HTERT RPE-1 (cell line): ENCODE data around the gene ANKRD55.
"Not testable (repeated sequence)": the region's sequence is repeated elsewhere in the genome, so short reads cannot be mapped to it uniquely, and the experiment has no call there.

Experiments used
- in situ Hi-C: fragments of 300-500 bp; cut with MboI; formaldehyde crosslinking; loops from 4 replicates; pipeline ENCODE4 v1.14.3; 2020; ENCODE audit warnings: low sequenced_read_pairs

ANKRD55 gene

DNA sequence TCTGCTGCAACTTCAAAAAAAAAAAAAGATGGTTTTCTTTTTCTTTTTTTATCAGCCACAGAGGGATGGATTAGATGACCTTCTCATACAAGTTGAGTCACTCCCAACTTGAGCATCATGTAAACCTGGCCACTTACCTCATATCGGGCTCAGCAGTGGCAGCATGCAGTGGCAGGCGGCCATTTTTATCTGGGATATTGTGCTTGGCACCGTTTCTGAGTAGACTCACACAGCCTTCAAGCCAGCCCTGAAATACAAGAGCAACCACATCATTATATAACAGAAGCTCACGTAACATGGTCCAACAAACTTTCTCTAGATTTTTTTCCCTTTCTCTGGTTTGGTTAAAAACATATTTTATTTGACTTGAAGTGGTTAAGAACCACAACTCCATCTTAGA is 62.6 kb downstream of the ANKRD55 start:
- in situ Hi-C loops: no loop called here

DNA sequence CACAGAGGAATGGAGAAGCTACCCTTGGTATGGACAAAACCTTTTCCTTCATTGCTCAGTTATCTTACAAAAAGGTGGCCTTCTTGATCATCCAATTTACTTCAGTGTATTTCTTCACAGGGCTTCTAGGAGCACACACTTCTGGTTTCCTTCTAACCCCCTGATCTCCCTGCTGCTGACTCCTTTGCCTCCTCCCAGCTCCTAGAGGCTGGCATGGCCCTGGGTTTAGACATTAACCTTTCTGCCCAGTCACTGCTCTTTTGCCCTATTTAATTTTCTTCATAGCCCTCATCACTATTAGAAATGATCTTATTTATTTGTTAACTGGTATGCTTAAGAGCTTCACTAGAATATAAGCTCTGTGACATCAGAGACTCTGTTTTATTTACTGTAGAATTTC is 63.2 kb downstream of the ANKRD55 start:
- in situ Hi-C loops: no loop called here

DNA sequence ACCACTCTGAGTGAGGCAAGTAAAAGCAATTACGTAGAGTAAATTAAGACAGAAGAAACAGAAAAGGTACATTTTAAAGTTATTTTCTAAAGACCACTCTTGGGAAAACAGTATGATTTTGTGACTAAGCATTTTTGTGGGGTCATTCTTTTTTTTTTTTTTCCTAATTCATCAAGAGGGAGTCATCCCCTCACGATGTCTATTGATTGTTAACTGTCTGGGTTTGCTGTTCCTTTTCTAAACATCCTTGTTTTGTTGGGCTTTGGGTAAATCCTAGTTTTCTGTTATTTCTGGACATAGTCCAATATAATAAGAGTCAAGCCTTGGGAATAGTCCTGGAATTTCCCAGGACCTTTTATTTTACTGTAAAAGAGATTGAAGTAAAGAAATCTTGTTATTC is 63.8 kb downstream of the ANKRD55 start:
- in situ Hi-C loops: no loop called here

DNA sequence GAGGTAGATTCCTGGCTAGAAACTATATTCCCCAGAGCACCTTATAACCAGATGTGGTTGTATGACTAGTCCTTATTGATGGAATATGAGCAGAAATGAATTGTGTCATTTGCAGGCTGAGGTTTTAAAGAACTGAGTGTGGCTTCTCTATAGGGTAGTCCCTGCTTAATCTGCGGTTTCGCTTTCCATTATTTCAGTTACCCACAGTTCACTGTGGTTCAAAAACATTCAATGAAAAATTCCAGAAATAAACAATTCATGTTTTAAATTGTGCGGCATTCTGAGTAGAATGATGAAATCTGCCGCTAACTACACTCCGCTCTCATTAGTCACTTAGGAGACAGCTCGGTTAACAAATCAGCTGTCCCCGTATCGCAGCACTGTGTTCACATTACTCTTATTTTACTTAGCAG is 65.1 kb downstream of the ANKRD55 start:
- in situ Hi-C loops: no loop called here

DNA sequence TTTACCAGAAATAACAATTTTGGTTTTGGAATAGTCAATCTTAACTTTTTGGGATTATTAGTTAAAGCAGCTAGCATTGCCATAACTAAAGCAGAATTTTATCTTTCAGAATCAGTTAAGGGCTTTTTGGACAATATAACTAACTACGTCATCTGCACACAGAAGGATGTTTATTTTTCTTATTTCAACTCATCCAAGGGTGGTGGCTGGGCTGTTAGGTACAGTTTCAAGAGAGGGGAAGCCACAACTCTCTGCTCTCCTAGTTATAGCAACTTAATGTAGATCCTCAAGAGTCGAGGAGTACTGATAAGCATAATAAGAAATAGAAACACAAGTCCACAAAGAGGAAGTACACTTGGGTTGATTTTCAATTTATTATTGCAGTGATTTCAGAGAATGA is 65.6 kb downstream of the ANKRD55 start:
- in situ Hi-C loops: no loop called here

DNA sequence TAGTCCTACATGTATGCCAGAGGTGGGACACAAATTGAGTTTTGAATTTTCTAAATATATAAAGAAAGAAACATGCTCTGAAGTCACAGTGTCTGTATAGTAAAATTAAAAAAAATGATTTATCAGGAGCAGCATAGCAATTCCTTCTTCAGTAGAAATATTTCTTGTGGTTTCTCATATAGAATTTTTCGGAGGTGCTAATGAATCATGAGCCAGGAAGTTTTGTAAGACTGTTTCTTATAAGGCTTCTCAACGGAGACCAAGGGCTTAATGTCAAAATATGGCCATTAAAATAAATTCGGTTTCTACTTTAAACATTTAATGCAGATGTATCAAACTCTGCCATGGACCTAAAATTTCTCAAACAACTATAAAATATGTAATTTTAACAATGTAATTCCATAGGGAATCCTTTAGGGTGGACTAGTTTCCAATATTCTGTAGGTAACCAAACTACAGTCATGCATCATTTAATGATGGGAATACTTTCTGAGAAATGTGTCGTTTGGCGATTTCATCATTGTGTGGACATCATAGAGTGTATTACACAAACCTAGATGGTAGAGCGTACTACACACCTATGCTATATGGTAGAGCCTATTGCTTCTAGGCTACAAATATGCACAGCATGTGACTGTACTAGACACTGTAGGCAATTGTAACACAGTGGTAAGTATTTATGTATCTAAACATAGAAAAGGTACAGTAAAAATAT is 66.3 kb downstream of the ANKRD55 start:
- in situ Hi-C loops: no loop called here

DNA sequence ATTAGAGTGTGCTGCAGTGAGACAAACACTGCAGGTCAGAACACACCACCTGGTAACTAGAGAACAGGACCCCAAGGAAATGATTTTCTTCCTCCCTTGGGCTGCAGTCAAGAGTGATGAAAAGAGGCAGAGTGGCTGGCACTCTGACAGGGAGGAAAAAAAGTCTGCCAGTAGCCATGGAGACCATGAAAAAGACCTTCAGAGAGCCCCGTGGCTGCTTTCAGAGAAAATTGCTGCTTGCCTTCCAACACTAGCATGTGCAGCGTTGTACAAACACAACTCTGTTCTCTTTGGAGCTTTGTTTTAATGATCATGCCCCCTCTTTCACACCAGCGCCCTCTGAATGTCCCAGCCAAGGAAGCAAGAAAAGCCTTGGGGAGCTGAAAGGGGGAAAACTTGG is 68.8 kb downstream of the ANKRD55 start:
- in situ Hi-C loops: no loop called here

DNA sequence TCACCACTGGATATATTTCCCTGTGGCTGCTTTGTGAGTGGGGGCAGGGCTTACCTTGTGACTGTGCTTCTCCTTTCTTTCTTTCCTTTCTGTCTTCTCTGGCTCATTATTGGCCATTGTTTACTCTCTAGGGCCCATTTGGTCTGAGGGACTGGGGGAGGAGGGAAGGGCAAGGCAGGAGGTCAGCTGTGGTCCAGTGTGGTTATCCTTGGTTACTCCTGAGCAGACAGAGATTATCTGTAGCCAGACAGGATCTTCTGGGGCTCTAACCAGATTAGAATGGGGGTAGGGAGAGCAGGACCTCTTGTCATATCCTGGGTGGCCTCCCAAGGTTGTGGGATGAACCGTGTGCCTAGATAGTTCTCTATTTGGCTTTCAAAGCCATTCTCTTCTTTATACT is 71.2 kb downstream of the ANKRD55 start:
- in situ Hi-C loops: no loop called here

DNA sequence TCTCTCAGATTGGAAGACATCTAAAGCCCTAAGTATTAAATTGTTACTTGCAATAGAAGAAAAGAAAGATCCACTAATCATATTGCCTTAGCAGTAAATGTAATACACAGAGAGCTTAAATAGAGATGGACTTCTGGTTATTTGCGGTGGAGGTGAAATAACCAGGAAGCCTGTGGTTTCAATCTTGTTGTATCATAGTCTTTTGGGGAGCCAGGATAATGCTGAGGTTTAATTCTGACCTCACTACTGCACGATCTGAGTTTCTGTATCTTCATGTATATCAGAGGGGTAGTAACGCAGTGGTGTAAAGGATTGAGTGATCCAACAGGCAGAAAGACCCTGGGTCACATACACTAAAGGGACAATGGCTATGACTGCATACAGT is 71.7 kb downstream of the ANKRD55 start:
- in situ Hi-C loops: no loop called here

DNA sequence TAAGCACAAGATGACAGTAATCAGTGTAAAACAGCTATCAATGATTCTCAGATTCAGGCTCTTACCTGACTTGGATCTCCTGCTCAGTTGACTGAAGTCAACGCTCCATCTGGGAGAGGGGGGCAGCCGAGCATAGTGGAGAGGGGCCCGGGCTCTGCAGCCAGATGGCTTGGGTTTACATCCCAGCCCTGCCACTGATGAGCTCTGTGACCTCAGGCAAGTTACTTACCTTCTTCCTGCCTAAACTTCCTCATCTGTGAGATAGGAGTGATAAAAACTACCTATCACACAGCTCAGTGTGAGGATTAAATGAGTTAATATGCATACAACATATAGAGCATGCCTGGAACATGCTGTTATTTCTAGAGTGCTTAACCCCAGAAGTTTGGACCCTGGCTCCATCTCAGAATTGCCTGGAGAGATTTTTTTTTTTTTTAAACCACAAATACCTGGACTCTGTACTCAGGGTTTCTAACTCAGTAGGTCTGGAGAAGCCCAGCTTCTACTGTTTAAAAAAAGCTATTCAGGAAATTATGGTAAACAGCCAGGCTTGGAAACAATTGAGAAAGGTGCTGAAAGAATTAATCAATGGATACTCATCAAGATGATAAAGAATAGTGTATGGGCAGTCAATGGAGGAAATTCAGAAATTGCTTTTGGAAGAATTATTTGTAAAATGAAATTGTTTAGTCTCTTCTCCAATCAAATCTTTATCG is 72.2 kb downstream of the ANKRD55 start:
- in situ Hi-C loops: no loop called here

DNA sequence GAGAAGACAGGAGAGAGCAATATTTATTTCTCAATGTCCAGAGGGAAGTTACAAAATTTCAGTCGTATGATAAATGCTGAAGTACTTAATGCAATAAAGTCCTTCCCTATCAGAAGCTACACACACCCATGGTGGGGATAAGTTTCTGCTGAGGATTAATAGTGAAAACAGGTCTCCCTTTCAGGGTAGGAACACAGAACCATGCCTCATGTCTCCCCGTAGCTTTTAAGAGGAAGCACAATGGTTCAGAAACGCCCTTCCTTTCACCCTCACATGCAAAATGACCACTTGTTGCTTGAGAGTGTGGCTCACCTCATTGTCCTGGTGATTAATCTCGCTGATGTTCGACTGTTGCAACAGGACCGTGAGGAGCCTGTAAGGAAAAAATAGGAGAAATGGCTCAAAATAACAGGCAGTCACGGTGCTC is 73.6 kb downstream of the ANKRD55 start:
- in situ Hi-C loops: no loop called here

DNA sequence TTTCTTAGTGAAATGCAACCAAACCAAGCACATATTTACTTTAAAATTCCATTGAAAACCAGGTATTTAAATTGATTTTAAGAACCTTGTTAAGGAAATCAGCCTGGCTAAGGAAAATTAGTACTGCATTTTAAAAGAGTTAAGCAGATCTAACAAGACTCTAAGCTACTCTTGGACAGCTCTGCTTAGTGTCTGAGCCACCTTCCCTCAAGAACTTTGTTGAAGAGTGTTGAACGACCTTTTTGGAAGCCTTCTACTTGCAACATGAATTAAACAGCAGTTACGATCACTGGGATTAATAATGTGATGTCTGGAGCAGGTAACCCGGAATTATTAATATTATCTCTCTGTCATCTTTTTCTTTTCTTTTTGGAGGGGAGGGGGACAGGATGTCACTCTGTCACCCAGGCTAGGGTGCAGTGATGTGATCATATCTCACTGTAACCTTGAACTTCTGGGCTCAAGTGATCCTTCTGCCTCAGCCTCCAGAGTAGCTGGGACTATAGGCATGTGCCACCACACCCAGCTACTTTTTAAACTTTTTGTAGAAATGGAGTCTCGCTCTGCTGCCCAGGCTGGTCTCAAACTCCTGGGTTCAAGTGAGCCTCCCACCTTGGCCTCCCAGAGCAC is 74.7 kb downstream of the ANKRD55 start:
- in situ Hi-C loops: no loop called here

DNA sequence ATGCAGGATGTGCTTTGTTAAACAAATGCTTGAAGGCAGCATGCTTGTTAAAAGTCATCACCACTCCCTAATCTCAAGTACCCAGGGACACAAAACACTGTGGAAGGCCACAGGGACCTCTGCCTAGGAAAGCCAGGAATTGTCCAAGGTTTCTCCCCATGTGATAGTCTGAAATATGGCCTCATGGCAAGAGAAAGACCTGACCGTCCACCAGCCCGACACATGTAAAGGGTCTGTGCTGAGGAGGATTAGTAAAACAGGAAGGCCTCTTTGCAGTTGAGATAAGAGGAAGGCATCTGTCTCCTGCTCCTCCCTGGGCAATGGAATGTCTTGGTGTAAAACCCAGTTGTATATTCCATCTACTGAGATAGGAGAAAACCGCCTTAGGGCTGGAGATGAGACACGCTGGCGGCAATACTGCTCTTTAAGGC is 75.9 kb downstream of the ANKRD55 start:
- in situ Hi-C loops: not testable (repeated sequence)

DNA sequence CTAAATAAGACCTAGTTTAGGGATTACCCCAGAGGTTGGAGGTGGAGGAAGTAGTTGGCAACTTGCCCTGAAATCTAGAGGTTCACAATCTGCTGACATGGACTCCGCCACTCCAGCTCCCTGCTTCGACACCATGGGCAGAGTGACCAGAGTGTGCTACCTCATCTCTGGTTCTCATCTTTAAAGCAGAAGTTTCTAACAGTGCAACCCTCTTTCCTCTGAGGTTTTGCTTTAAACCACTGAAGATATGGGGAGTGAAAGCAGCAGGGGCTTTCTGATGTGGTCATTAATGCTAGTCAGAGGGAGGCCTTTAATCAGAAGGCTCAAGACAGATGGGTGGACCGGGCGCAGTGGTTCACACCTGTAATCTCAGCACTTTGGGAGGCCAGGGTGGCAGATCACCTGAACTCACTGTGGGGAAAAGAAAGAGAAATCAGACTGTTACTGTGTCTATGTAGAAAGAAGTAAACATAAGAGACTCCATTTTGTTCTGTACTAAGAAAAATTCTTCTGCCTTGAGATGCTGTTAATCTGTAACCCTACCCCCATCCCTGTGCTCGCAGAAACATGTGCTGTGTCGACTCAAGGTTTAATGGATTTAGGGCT is 76.4 kb downstream of the ANKRD55 start:
- in situ Hi-C loops: not testable (repeated sequence)

DNA sequence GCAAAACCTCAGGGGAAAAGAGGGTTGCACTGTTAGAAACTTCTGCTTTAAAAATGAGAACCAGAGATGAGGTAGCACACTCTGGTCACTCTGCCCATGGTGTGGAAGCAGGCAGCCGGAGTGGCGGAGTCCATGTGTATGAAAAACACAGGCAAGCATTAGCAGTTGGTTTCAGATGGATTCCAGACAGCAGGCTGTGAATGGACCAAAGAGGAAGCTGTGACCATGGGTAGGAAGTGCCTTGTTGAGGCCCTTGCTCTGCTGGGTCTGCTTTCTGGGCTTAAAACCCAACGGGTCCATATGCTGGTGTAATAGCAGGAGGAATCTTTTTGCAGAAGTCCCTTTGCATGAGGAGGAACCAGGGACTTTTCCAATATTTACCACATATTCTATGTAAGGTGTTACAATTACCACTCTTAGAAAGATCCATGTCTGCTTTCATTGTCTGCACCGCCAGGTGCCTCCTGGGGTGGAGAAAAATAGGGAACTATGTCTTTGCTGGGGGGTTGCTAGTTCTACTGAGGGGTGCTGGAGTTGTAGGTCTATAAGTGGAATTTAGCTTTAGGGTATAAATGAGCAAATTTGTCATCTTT is 77.0 kb downstream of the ANKRD55 start:
- in situ Hi-C loops: no loop called here

DNA sequence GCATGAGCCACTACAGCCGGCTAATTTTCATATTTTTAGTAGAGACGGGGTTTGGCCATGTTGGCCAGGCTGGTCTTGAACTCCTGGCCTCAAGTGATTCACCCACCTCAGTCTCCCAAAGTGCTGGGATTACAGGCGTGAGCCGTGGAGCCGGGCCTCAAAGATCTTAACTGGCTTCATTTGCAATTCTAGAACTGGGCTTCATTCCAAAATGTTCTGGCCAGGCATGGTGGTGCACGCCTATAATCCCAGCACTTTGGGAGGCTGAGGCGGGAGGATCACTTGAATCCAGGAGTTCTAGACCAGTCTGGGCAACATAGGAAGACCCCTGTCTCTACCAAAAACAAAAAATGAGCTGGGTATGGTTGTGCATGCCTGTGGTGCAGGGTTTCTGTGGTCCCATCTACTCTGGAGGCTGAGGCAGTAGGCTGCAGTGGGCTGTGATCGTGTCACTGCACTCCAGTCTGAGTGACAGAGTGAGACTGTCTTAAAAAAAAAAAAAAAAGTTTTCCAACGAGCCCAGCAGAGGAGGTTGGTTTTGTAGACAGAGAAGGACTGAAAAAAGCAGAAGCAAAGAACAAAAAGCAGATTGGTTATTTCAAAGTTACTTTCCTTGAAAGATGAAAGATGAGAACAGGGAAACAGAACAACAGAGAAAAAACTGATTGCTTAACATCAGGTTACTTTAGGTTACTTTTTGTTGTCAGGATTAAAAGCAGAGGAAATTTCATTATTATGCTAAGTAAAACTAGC is 78.2 kb downstream of the ANKRD55 start:
- in situ Hi-C loops: no loop called here

DNA sequence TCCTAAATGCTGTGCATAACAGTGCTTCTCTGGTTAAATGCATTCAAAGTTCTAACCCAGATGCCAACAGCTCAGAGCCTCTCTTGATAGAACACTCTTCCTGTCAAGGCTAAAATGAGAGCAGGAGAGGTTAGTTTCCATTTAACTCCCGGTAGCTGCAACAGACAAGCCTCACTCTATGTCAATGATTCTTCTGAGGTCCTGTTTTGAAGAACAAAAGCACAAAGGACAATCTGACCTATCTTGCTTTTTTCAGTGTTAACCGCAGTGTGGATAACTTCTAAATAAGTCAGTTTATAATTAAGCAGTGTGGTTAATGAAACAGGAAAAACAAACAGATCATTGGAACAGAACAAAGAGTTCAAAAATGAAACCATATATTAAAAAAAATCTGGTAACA is 80.7 kb downstream of the ANKRD55 start:
- in situ Hi-C loops: no loop called here

DNA sequence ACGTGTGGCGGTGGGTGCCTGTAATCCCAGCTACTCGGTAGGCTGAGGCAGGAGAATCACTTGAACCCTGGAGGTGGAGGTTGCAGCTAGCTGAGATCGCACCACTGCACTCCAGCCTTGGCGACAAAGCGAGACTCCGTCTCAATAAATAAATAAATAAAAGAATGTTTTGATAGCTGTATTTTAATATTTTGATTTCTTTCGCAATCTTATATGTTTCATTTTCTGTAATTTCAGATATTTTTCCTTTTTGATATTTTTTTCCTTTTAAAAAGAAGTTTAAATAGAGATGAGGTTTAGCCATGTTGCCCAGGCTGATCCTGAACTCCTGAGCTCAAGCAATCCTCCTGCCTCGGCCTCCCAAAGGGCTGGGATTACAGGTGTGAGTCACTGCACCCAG is 82.4 kb downstream of the ANKRD55 start:
- in situ Hi-C loops: not testable (repeated sequence)

DNA sequence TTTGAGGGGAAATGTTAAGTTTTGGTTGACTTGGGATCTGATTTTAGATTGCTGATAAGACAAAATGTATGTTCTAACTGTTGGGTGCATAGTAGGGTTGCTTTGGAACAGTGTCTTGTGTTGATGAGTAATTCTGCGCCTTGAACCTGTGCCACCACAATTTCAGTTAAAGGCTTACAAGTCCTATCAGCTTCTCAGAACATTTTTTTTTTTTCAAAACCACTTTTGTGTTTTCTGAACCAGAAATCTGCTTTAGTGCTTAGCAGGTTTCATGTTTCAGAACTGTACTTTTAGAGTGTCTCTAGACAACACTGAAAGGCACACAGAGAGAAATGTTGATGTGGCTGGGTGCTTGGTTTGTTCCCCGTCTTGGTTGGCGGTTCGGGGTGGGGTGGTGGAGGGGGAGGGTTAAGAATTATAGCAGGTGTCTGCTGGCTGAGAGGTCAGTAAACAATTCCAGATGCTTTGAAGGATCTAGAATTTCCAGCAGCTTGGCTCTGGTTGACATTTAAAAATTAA is 84.6 kb downstream of the ANKRD55 start:
- in situ Hi-C loops: no loop called here

DNA sequence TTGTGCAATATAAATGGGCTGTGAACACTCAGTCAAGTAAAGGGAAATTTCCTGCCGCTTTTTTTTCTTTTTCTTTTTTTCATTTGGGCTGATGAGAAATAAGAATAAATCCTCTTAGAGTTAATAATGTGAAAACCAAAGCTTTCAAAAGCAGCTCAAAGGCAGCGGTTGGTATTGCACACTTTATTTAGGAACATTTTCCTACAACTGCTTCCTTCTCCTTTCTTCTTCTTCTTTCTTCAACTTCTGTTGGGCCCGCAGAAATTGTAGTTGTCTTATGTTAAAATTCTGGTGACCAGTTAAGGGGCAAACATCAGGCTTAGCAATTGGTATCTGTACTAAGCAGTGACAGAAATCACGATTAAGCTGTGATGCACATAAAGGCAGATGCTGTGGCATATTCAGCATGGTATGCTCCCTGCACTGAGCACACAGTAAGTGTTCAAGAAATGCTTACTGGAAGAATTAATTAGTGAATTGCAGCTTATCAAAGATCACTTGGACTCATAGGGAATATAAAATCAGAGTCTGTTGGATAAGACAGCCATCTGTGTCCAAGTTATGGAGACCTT is 85.4 kb downstream of the ANKRD55 start:
- in situ Hi-C loops: no loop called here
